IPS-18c (cell line): Measurements from ENCODE around the gene TNP1.

Experiments used
- H3K4me3 ChIP-seq: 2 replicates; pipeline ENCODE4 v1.7.0; 2013; ENCODE audit warnings: low read depth, mild to moderate bottlenecking, low read length, moderate library complexity; ENCODE audit not compliant: insufficient read depth
- H3K9me3 ChIP-seq: one replicate; pipeline ENCODE4 v1.6.1; 2013; ENCODE audit warnings: mild to moderate bottlenecking, low read length, moderate library complexity; ENCODE audit not compliant: control insufficient read depth, insufficient read depth

The TNP1 gene

GRCh38 chr2:216880509-216881184 is 20.8 kb upstream of the TNP1 start:
- Histone ChIP-seq H3K9me3 (no peaks in the 10 kb centered on the region), H3K4me3 (no peak overlapping the region)

- H3K9me3 ChIP-seq: no peaks in the 10 kb centered on the region
- H3K4me3 ChIP-seq: no peak overlapping the region
Measured at GRCh38 chr2:216879727-216880508, 20.1 kb upstream of the TNP1 start.

DNA sequence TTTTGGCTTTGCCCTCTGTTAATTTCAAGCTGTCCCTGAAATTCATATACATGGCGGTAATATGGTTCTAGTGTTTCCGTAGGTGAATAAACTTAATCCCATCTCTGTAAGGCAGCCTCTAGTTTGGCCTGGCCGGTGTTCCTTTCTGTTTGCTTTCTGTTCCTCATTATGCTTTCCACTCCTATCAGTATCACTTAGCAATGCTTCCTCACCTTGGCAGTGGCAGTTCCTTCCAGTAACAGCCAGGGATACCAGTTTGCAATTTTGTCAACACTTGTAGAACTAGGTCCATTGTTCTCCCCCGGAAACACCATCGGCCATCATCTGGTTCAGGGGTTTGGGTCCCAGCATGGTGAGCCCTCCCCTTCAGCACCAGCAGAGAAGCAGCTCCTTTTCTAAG is 18.2 kb upstream of the TNP1 start:
- H3K4me3 ChIP-seq: no peak overlapping the region

DNA sequence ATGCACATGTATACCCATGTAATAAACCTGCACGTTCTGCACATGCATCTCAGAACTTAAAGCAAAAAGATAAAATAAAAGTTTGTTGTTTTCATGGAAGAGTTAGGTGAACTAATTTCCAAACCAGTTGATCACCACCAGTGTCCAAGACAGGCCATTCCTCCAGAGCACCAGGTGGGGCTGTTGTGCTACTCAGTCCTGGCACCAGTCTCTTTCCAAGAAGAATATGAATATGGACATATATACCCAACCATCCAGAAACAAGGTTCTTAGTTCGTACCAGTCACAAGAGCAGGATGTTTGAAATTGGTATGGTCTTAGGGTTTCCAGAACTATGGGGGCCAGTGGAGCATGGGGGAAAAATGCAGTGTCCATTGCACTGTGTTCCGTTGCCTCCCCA is 17.2 kb upstream of the TNP1 start:
- Histone ChIP-seq H3K4me3 (no peak overlapping the region), H3K9me3 (no peaks in the 10 kb centered on the region)

More for the DNA sequence above, 18.2 kb upstream of the TNP1 start:
- H3K9me3 ChIP-seq: no peaks in the 10 kb centered on the region

GRCh38 chr2:216875862-216876261 is 16.0 kb upstream of the TNP1 start:
- H3K9me3 ChIP-seq: no peaks in the 10 kb centered on the region
- H3K4me3 ChIP-seq: no peak overlapping the region

GRCh38 chr2:216873573-216873972 is 13.7 kb upstream of the TNP1 start:
- Histone ChIP-seq H3K9me3 (no peaks in the 10 kb centered on the region), H3K4me3 (no peak overlapping the region)

- H3K4me3 ChIP-seq: no peak overlapping the region
- H3K9me3 ChIP-seq: no peaks in the 10 kb centered on the region
Measured at GRCh38 chr2:216872624-216873023, 12.8 kb upstream of the TNP1 start.

DNA sequence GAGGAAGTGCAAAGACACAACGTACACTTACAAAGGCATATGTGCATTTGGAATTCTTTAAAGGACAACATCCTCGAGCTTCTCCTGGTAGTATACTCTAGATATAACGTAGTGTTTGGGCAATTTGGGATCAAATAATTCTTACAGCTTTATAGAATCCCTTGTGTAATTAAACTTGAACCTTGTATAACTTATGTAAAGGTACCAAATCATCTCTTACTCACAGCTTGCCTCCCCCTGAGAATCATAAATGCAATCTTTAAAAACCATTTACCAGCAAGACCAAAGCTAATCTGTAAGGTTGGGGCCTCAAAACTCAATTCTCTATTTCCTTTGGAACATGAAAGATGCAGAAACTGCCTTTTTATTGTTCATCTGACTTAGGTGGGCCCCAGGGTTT is 12.2 kb upstream of the TNP1 start:
- Histone ChIP-seq H3K4me3 (no peak overlapping the region), H3K9me3 (no peaks in the 10 kb centered on the region)

DNA sequence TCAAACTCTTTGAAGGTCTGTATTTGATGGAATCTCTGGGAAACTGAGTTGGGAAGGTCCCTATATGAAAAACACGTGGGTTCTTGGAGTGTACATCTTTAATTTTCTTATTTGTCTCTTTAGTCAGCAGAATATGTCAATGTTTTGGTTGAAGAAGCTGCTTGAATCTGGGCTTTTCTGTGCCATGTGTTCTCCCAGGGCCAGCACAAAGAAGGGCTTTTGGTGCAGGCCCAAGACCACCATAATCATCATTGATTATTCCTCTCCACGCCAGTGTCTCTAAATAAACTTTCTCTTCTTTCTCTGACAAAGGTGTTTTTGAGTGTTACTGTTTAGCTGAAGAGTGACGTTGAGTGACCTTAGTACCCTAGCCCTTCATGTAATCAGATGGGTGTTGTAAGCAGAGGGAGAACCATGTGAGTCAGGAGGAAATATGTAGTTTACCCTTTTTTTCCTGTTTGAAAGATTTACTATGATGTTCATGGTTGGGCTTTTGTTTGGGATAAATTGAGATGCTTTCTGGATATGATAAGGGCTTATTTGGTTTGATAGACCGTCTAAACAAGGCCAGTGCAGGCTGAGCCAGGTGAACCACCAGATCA is 11.6 kb upstream of the TNP1 start:
- no peaks in the 10 kb centered on the region for H3K9me3 ChIP-seq
- H3K4me3 ChIP-seq: no peak overlapping the region

GRCh38 chr2:216870508-216871332 is 10.9 kb upstream of the TNP1 start:
- H3K4me3 ChIP-seq: no peak overlapping the region
- H3K9me3 ChIP-seq: no peaks in the 10 kb centered on the region

- no peaks in the 10 kb centered on the region for H3K9me3 ChIP-seq
- H3K4me3 ChIP-seq: no peak overlapping the region
Measured at GRCh38 chr2:216866515-216867095, 6.7 kb upstream of the TNP1 start.

DNA sequence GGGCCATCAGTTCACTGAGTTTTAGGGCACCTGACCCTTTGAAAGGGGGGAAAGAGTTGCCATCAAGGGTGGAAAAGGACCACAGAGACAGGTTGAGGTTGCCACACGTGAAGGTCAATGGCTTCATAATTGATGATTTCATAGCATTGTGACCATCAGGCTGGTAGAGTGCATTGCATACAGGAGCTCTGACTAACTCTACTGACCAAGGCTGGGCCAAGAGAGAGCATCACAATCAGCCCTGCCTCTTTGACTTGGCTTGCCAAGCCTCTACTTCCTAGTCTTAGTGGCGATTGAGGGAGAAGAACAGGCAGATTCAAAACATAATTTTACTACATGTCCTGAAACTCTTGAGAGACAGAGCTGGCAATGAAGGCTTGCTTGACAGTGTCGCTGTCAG is 5.8 kb upstream of the TNP1 start:
- no peaks in the 10 kb centered on the region for H3K9me3 ChIP-seq
- no peak overlapping the region for H3K4me3 ChIP-seq

GRCh38 chr2:216863946-216864345 is 4.1 kb upstream of the TNP1 start:
- Histone ChIP-seq H3K9me3 (no peaks in the 10 kb centered on the region), H3K4me3 (no peak overlapping the region)

- no peaks in the 10 kb centered on the region for H3K9me3 ChIP-seq
- H3K4me3 ChIP-seq: no peak overlapping the region
Measured at GRCh38 chr2:216862628-216863398, 2.9 kb upstream of the TNP1 start.

DNA sequence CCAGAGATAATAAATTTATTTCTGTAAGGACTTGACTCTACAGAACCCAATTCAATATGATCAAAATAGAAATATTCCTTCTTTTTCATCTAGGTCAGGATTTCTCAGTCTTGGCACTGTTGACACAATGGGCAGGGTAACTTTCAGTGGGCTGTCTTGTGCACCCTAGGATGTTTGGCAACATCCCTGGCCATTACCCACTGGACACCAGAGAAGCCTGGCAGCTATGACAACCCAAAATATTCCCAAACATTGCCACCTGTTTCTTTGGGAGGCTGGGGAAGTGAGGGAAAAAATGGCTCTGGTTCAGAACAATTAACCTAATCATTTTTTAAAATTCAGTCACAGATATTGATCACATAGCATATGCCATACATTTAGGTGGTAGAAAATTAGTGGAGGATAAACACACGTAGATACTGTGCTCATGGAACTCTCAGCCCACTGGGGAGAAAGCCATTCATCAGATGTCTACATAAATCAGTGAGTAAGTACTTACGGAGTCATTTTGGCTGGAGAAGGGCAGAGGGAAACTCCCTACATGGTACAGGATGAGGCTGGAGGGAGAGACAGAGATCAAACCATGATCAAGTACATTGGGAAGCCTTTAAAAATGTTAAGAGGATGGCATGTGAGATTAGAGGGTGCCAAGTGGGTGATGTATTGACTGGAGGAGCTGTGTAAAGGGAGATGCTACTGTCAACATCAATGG is 718 bp upstream of the TNP1 start:
- Histone ChIP-seq H3K4me3 (no peak overlapping the region), H3K9me3 (no peaks in the 10 kb centered on the region)

- no peaks in the 10 kb centered on the region for H3K9me3 ChIP-seq
- no peak overlapping the region for H3K4me3 ChIP-seq
Measured at GRCh38 chr2:216858312-216858711, 1.6 kb downstream of the TNP1 start.
